Measurements from ENCODE around the gene CHST5. TPM values are rescaled to one million over a fixed set of nuclear protein-coding genes. Genes with fewer than 3 reads are reported as not detected.
"Not testable (repeated sequence)": the region's sequence is repeated elsewhere in the genome, so short reads cannot be mapped to it uniquely, and the experiment has no call there.

Gene CHST5
- total and polyA plus RNA-seq, 2 experiments from 2014 or later, result not detected

- no peak for TF ChIP-seq ZNF462 (CRISPR knock-in tag; IDR thresholded peaks at IDR 0.05)
- TF ChIP-seq REST (IDR thresholded peaks at IDR 0.05; ENCODE audit: unreplicated experiment), result no peak
Measured at GRCh38 chr16:75519175-75519574, 16.7 kb downstream of the CHST5 start (continued).

GRCh38 chr16:75516189-75516966, 19.5 kb downstream of the CHST5 start:
- H3K36me3 ChIP-seq (ENCODE audit: insufficient read depth); H3K4me1 ChIP-seq (ENCODE audit: insufficient read depth); H3K27me3 ChIP-seq (ENCODE audit: insufficient read depth); H3F3A ChIP-seq (replicated peaks; ENCODE audit: low read depth); H4K20me1 ChIP-seq (replicated peaks; ENCODE audit: insufficient read depth); H3K79me2 ChIP-seq (replicated peaks; ENCODE audit: insufficient read depth); H2AFZ ChIP-seq; H3K9me2 ChIP-seq (ENCODE audit: insufficient read depth); H3K9me3 Mint-ChIP-seq; H3K27ac Mint-ChIP-seq; H3K36me3 Mint-ChIP-seq (ENCODE audit: low read depth): not testable (repeated sequence)
- Mint-ChIP-seq H3K4me3 (peak overlapping the region; percentile 83), H3K27me3 (ENCODE audit: insufficient read depth, low read depth, poor library complexity) (peaks cover 17% of the 10 kb centered on the region), H3K4me1 (peaks cover 15% of the 10 kb centered on the region)
- Histone ChIP-seq H3K4me2 (peak overlapping the region; percentile 92), H3K27ac (ENCODE audit: low read depth) (0 out of 2 replicates have a peak overlapping the region, but pooled peaks have one; percentile 32), H3K4me3 (peak overlapping the region; percentile 87)
- TF ChIP-seq ZNF462 (CRISPR knock-in tag; IDR thresholded peaks at IDR 0.05), result 0 out of 2 replicates have a peak, but pooled peaks have one; percentile 33
- peak; percentile 66 for DNase-seq (ENCODE audit: low spot score)
- peak; percentile 53 for ATAC-seq

Measured in GM23338 (cell line).